ENCODE data around the gene ATF4.

ATF4 gene

GRCh38 chr22:39515266-39516050 is 4.9 kb upstream of the ATF4 start:
- POLR2A ChIA-PET: interaction anchor here (0.7 to 4.7 kb wide), 6 partner anchors 10 to 896 kb away, joined by 3 to 94 read pairs (median 4); partner anchors contain the start of genes MIEF1 and RPL3
- TF ChIP-seq CTBP1 (IDR thresholded peaks at IDR 0.05; ENCODE audit: borderline replicate concordance) (no peak), FOXK2 (IDR thresholded peaks at IDR 0.05) (no peak), ZNF384 (IDR thresholded peaks at IDR 0.05) (no peak), FOXM1 (IDR thresholded peaks at IDR 0.05; ENCODE audit: borderline replicate concordance) (no peak), FOXA1 (IDR thresholded peaks at IDR 0.05) (no peak), SP1 (IDR thresholded peaks at IDR 0.05) (no peak), L3MBTL2 (conservative IDR thresholded peaks at IDR 0.05) (no peak), TARDBP (IDR thresholded peaks at IDR 0.05) (no peak), LEF1 (IDR thresholded peaks at IDR 0.05; ENCODE audit: borderline replicate concordance) (no peak), HDGF (IDR thresholded peaks at IDR 0.05; ENCODE audit: borderline replicate concordance) (no peak), BHLHE40 (IDR thresholded peaks at IDR 0.05; ENCODE audit: borderline replicate concordance) (no peak), SUZ12 (IDR thresholded peaks at IDR 0.05) (no peak), ARNT (IDR thresholded peaks at IDR 0.05) (no peak), ELF4 (IDR thresholded peaks at IDR 0.05) (no peak), NFRKB (IDR thresholded peaks at IDR 0.05) (no peak)
- TF ChIP-seq, protein P1, sequence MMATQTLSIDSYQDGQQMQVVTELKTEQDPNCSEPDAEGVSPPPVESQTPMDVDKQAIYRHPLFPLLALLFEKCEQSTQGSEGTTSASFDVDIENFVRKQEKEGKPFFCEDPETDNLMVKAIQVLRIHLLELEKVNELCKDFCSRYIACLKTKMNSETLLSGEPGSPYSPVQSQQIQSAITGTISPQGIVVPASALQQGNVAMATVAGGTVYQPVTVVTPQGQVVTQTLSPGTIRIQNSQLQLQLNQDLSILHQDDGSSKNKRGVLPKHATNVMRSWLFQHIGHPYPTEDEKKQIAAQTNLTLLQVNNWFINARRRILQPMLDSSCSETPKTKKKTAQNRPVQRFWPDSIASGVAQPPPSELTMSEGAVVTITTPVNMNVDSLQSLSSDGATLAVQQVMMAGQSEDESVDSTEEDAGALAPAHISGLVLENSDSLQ (IDR thresholded peaks at IDR 0.05): no peak

GRCh38 chr22:39517470-39517869 is 2.9 kb upstream of the ATF4 start:
- CTCF ChIA-PET: interaction anchor here (1.1 to 3.6 kb wide), 3 partner anchors 16 to 77 kb away, joined by 3 to 13 read pairs (median 7); partner anchors contain the start of gene MIEF1
- no peak for DNase-seq (ENCODE audit: extremely low spot score)
- TF ChIP-seq L3MBTL2 (conservative IDR thresholded peaks at IDR 0.05): no peak
- no peak for TF ChIP-seq ZNF384 (IDR thresholded peaks at IDR 0.05)
- TF ChIP-seq, protein P1 (IDR thresholded peaks at IDR 0.05): no peak
- TF ChIP-seq NFRKB (IDR thresholded peaks at IDR 0.05): no peak
- POLR2A ChIA-PET: interaction anchor here (0.7 to 4.7 kb wide), 8 partner anchors 10 to 198 kb away, joined by 3 to 94 read pairs (median 8); partner anchors contain the start of genes MIEF1 and RPL3

More at GRCh38 chr22:39515266-39516050, 4.9 kb upstream of the ATF4 start:
- DNase-seq (ENCODE audit: extremely low spot score): no peak
- CTCF ChIA-PET: interaction anchor here (0.7 to 3.6 kb wide), 10 partner anchors 9 to 116 kb away, joined by 3 to 13 read pairs (median 4); partner anchors contain the start of genes MIEF1 and TAB1

GRCh38 chr22:39518144-39518786 is 2.1 kb upstream of the ATF4 start:
- TF ChIP-seq SP1 (IDR thresholded peaks at IDR 0.05) (no peak), TARDBP (IDR thresholded peaks at IDR 0.05) (no peak), ARNT (IDR thresholded peaks at IDR 0.05) (no peak), NFRKB (IDR thresholded peaks at IDR 0.05) (no peak), HDGF (IDR thresholded peaks at IDR 0.05; ENCODE audit: borderline replicate concordance) (no peak), ZNF384 (IDR thresholded peaks at IDR 0.05) (no peak), ELF4 (IDR thresholded peaks at IDR 0.05) (no peak), BHLHE40 (IDR thresholded peaks at IDR 0.05; ENCODE audit: borderline replicate concordance) (no peak), SUZ12 (IDR thresholded peaks at IDR 0.05) (no peak), LEF1 (IDR thresholded peaks at IDR 0.05; ENCODE audit: borderline replicate concordance) (no peak), L3MBTL2 (conservative IDR thresholded peaks at IDR 0.05) (no peak), FOXM1 (IDR thresholded peaks at IDR 0.05; ENCODE audit: borderline replicate concordance) (no peak), CTBP1 (IDR thresholded peaks at IDR 0.05; ENCODE audit: borderline replicate concordance) (no peak), FOXK2 (IDR thresholded peaks at IDR 0.05) (no peak), FOXA1 (IDR thresholded peaks at IDR 0.05) (no peak)
- TF ChIP-seq, protein P1 (IDR thresholded peaks at IDR 0.05): no peak
- POLR2A ChIA-PET: interaction anchor here (0.6 to 4.7 kb wide), 8 partner anchors 9 to 200 kb away, joined by 3 to 94 read pairs (median 6); partner anchors contain the start of genes MIEF1 and RPL3
- CTCF ChIA-PET: interaction anchor here (1.1 to 3.6 kb wide), 4 partner anchors 11 to 77 kb away, joined by 3 to 13 read pairs (median 6); partner anchors contain the start of gene MIEF1
- DNase-seq (ENCODE audit: extremely low spot score): no peak

GRCh38 chr22:39518996-39519680 is 1.2 kb upstream of the ATF4 start:
- POLR2A ChIA-PET: interaction anchor here (0.6 to 4.7 kb wide), 48 partner anchors 8 to 996 kb away, joined by 3 to 94 read pairs (median 4); partner anchors contain the start of genes MIEF1, RPL3 and TAB1
- CTCF ChIA-PET: interaction anchor here (1.6 kb wide), 1 partner anchor 10 kb away, joined by 6 read pairs; no protein-coding TSS in a partner anchor
- TF ChIP-seq L3MBTL2 (conservative IDR thresholded peaks at IDR 0.05): no peak
- TF ChIP-seq, protein P1 (IDR thresholded peaks at IDR 0.05): no peak
- no peak for TF ChIP-seq BHLHE40 (IDR thresholded peaks at IDR 0.05; ENCODE audit: borderline replicate concordance)
- no peak for TF ChIP-seq SUZ12 (IDR thresholded peaks at IDR 0.05)
- no peak for TF ChIP-seq ZNF384 (IDR thresholded peaks at IDR 0.05)
- TF ChIP-seq FOXK2 (IDR thresholded peaks at IDR 0.05): no peak
- peak; percentile 57 for DNase-seq (ENCODE audit: extremely low spot score)
